B cell (primary cell): Measurements from ENCODE around the gene ZIC4. TPM values are rescaled to one million over a fixed set of nuclear protein-coding genes. Genes with fewer than 3 reads are reported as not detected.

Experiments
- ATAC-seq: fragments of 200-7000 bp; cut with Tn5 transposase; one replicate; pipeline ENCODE4 v1.10.0; 2021; ENCODE audit warnings: low read depth, mild to moderate bottlenecking, moderate number of reproducible peaks, moderate library complexity
- CTCF ChIA-PET: fragments of 350-600 bp; sonication (Branson Sonifier 250); formaldehyde crosslinking; loops from one replicate; lab custom pipeline; 2021; ENCODE audit warnings: antibody characterized with exemption, inconsistent platforms; lab: Charles Lee
- POLR2A ChIA-PET: fragments of 350-600 bp; sonication (Branson Sonifier 250); formaldehyde crosslinking; loops from one replicate; lab custom pipeline; 2021; ENCODE audit warnings: antibody characterized with exemption; lab: Charles Lee
- DNase-seq: peaks from one replicate; pipeline ENCODE4 v3.0.0; 2013
- H2AFZ ChIP-seq: 2 replicates; pipeline ENCODE4 v1.6.1; 2012; ENCODE audit warnings: mild to moderate bottlenecking, low read depth, low read length; ENCODE audit not compliant: insufficient read depth, poor library complexity, severe bottlenecking
- H3K27ac ChIP-seq, 2 donors: 1 replicate in 1 of 2; 2 replicates in 1 of 2; pipeline ENCODE4 v1.5.1; 2012 to 2013; ENCODE audit warnings: low read length in 2 of 2, mild to moderate bottlenecking in 2 of 2, moderate library complexity in 1 of 2
- H3K27me3 ChIP-seq, 4 experiments: fragments of 200-600 bp in 1 of 4; sonication (generic) in 1 of 4; replicated peaks in 1 of 4; 1 replicate in 2 of 4; 2 replicates in 2 of 4; pipeline versions ENCODE4 v1.6.1 to v1.7.0; 2013 to 2016; ENCODE audit warnings: low read length in 3 of 4, mild to moderate bottlenecking in 2 of 4, mixed read lengths in 1 of 4, moderate library complexity in 1 of 4; ENCODE audit not compliant: insufficient read depth in 4 of 4, control insufficient read depth in 3 of 4; ENCODE audit errors: control extremely low read depth in 1 of 4
- H3K36me3 ChIP-seq, 2 experiments: replicated peaks in 1 of 2; 1 replicate in 1 of 2; 2 replicates in 1 of 2; pipeline versions ENCODE4 v1.6.1 to v1.7.1; 2013; ENCODE audit warnings: low read length in 1 of 2; ENCODE audit not compliant: insufficient read depth in 2 of 2, control insufficient read depth in 1 of 2; ENCODE audit errors: control extremely low read depth in 1 of 2, extremely low read depth in 1 of 2
- H3K4me1 ChIP-seq, 2 donors: fragments of 200-600 bp in 1 of 2; sonication (generic) in 1 of 2; 1 replicate in 1 of 2; 2 replicates in 1 of 2; pipeline versions ENCODE4 v1.5.1 to v1.6.1; 2013 to 2017; ENCODE audit warnings: low read length in 2 of 2; ENCODE audit not compliant: control insufficient read depth in 2 of 2, insufficient read depth in 2 of 2
- H3K4me2 ChIP-seq: replicated peaks from 2 replicates; pipeline ENCODE3; 2012; ENCODE audit warnings: mild to moderate bottlenecking, low read depth, low read length; ENCODE audit not compliant: poor library complexity, severe bottlenecking
- H3K4me3 ChIP-seq, 5 experiments: fragments of 200-600 bp in 1 of 5; sonication (generic) in 1 of 5; 1 replicate in 3 of 5; 2 replicates in 2 of 5; pipeline versions ENCODE4 v1.5.1 to v1.7.0; 2011 to 2016; ENCODE audit warnings: low read length in 4 of 5, mild to moderate bottlenecking in 4 of 5, low read depth in 2 of 5, control low read depth in 1 of 5, moderate library complexity in 1 of 5; ENCODE audit not compliant: insufficient read depth in 1 of 5; ENCODE audit errors: control extremely low read depth in 1 of 5, extremely low read depth in 1 of 5
- H3K79me2 ChIP-seq: fragments of 200-600 bp; sonication (generic); one replicate; pipeline ENCODE4 v1.6.0; 2016; ENCODE audit warnings: low read length; ENCODE audit not compliant: control insufficient read depth, insufficient read depth
- H3K9ac ChIP-seq: fragments of 200-600 bp; sonication (generic); 2 replicates; pipeline ENCODE4 v1.6.1; 2017; ENCODE audit warnings: mild to moderate bottlenecking, low read length, moderate library complexity
- H3K9me3 ChIP-seq, 3 donors: one replicate each; pipeline versions ENCODE4 v1.6.1 to v1.7.1; 2013; ENCODE audit warnings: low read length in 2 of 3; ENCODE audit not compliant: control insufficient read depth in 2 of 3, insufficient read depth in 1 of 3; ENCODE audit errors: control extremely low read depth in 1 of 3
- H4K20me1 ChIP-seq: 2 replicates; pipeline ENCODE4 v1.6.0; 2012; ENCODE audit warnings: mild to moderate bottlenecking, low read length; ENCODE audit not compliant: insufficient read depth, control insufficient read depth, poor library complexity, severe bottlenecking
- H3K27ac Mint-ChIP-seq: one replicate; pipeline ENCODE4 v1.8.0; 2021; ENCODE audit warnings: mixed read lengths
- H3K27me3 Mint-ChIP-seq: one replicate; pipeline ENCODE4 v1.8.0; 2021; ENCODE audit warnings: mixed read lengths
- H3K4me1 Mint-ChIP-seq: one replicate; pipeline ENCODE4 v1.8.0; 2021; ENCODE audit warnings: mixed read lengths
- H3K4me3 Mint-ChIP-seq: one replicate; pipeline ENCODE4 v1.8.0; 2021; ENCODE audit warnings: mixed read lengths
- H3K9me3 Mint-ChIP-seq: one replicate; pipeline ENCODE4 v1.8.0; 2022; ENCODE audit warnings: mixed read lengths; ENCODE audit not compliant: insufficient read depth
- CTCF ChIP-seq: fragments of 200-600 bp; IDR thresholded peaks from one replicate; pipeline ENCODE4 v1.8.0; 2022; ENCODE audit warnings: antibody characterized with exemption, mild to moderate bottlenecking
- EZH2 ChIP-seq: IDR thresholded peaks from 2 replicates; pipeline ENCODE4 v1.6.1; 2012; ENCODE audit warnings: borderline replicate concordance, low read depth, mild to moderate bottlenecking, moderate library complexity, low read length; ENCODE audit not compliant: insufficient read depth, poor library complexity, severe bottlenecking
- WGBS: methylation state at CpG from one replicate; pipeline ENCODE4 v1.1.5; 2013; ENCODE audit warnings: missing lambda C conversion rate; ENCODE audit not compliant: insufficient coverage; 5-methylcytosine and 5-hydroxymethylcytosine counted together
- intact Hi-C: fragments of 100-400 bp; cut with micrococcal nuclease; formaldehyde crosslinking; loops from one replicate; pipeline ENCODE4 v1.10.0; 2022
- polyA plus RNA-seq: library from polyadenylated mRNA; depleted of rRNA; stranded (reverse); fragments of >200 nt; gene quantifications from 2 replicates; pipeline ENCODE4 v1.2.3, GENCODE V29; 2012
- total RNA-seq, 2 donors: library from RNA; stranded (reverse); fragments of 120-200 nt in 1 of 2; gene quantifications; 1 replicate in 1 of 2; 2 replicates in 1 of 2; pipeline versions ENCODE4 v1.2.3 to v1.2.4, GENCODE V29; 2013 to 2022

ZIC4 gene
- total and polyA plus RNA-seq, 2 donors (not counting 1 experiment from before 2014, with no cell fraction given): not detected

GRCh38 chr3:147351301-147351700, 55.0 kb downstream of the ZIC4 start:
- peaks cover 0 to 7% (median 0%) of the 10 kb centered on the region in 3 donors for H3K9me3 ChIP-seq
- H3K4me1 ChIP-seq: no peaks in the 10 kb centered on the region
- no peaks in the 10 kb centered on the region for H3K4me1 Mint-ChIP-seq
- no peak for DNase-seq
- no peaks in the 10 kb centered on the region for H4K20me1 ChIP-seq
- no peak overlapping the region for H3K27ac Mint-ChIP-seq
- intact Hi-C loops: no loop called here
- H3K27me3 Mint-ChIP-seq: peaks cover 33% of the 10 kb centered on the region
- TF ChIP-seq CTCF (no peak), EZH2 (no peak)
- no peak overlapping the region for H3K4me3 ChIP-seq
- no peaks in the 10 kb centered on the region for H3K9me3 Mint-ChIP-seq
- ChIA-PET CTCF (no interaction called here), POLR2A (no interaction called here)
- no peak overlapping the region for H3K4me3 Mint-ChIP-seq
- ATAC-seq: no peak
- no peak overlapping the region for H2AFZ ChIP-seq
- peaks cover 0 to 16% (median 9%) of the 10 kb centered on the region in 4 experiments for H3K27me3 ChIP-seq
- H3K27ac ChIP-seq: no peak overlapping the region
- H3K4me2 ChIP-seq: no peak overlapping the region
- H3K9ac ChIP-seq: no peak overlapping the region
- no peaks in the 10 kb centered on the region for H3K79me2 ChIP-seq
- H3K36me3 ChIP-seq: no peaks in the 10 kb centered on the region
- WGBS: 57% methylated on average over 1 of the region's 2 CpGs

GRCh38 chr3:147348976-147349375, 57.4 kb downstream of the ZIC4 start:
- CTCF ChIA-PET: no interaction called here
- H3K4me2 ChIP-seq: no peak overlapping the region
- no peak overlapping the region for H3K4me3 ChIP-seq
- H3K27ac Mint-ChIP-seq: no peak overlapping the region
- no peaks in the 10 kb centered on the region for H3K36me3 ChIP-seq
- no peaks in the 10 kb centered on the region for H4K20me1 ChIP-seq
- no peak for TF ChIP-seq CTCF
- TF ChIP-seq EZH2: no peak
- no peak overlapping the region for H3K9ac ChIP-seq
- ATAC-seq: no peak
- H3K4me3 Mint-ChIP-seq: no peak overlapping the region
- POLR2A ChIA-PET: no interaction called here
- DNase-seq: no peak
- H3K4me1 Mint-ChIP-seq: no peaks in the 10 kb centered on the region
- H3K9me3 Mint-ChIP-seq: no peaks in the 10 kb centered on the region
- H3K79me2 ChIP-seq: no peaks in the 10 kb centered on the region
- WGBS: no CpG with 5 or more reads among the region's 1 CpG
- peaks cover 14% of the 10 kb centered on the region for H3K27me3 Mint-ChIP-seq
- H3K4me1 ChIP-seq: no peaks in the 10 kb centered on the region
- no peak overlapping the region for H2AFZ ChIP-seq
- H3K27ac ChIP-seq: no peak overlapping the region
- intact Hi-C loops: no loop called here
- H3K27me3 ChIP-seq: peaks cover 0 to 1% (median 0%) of the 10 kb centered on the region in 4 experiments
- no peaks in the 10 kb centered on the region for H3K9me3 ChIP-seq
